ENCODE data around the gene PRDM16.

DNA sequence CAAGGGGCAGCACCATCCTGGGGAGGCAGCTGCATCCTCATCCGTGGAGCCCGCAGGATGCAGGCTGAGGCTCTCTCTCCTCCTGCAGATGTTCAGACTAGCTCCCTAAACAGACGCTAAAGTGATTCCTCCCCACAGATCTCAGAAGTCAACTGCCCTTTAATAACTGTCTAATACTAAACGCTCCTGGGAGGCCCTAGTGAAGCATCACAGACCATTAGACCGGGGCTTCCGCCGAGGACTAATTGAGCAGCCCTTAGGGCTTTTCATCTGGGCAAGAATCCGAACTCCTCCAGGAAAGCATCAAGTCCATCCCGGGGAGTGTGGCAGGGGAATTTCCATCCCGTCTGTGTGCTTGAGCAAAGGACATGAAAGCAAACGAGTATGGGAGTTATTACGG, 40.4 kb downstream of the PRDM16 start:
- TF ChIP-seq ZNF331 (CRISPR knock-in tag; IDR thresholded peaks at IDR 0.05; ENCODE audit: low read depth) = no peak
- no peak for TF ChIP-seq POLR2AphosphoS5 (IDR thresholded peaks at IDR 0.05; ENCODE audit: low read depth)
- TF ChIP-seq EZH2 (IDR thresholded peaks at IDR 0.05; ENCODE audit: low read depth, unreplicated experiment) = no peak

All from GM23338 (cell line).